ENCODE data around the gene NAT10. TPM values are rescaled to one million over a fixed set of nuclear protein-coding genes. Genes with fewer than 3 reads are reported as not detected.

The NAT10 gene
- total RNA-seq, 1 donor from 2014 or later = 35.3 TPM

DNA sequence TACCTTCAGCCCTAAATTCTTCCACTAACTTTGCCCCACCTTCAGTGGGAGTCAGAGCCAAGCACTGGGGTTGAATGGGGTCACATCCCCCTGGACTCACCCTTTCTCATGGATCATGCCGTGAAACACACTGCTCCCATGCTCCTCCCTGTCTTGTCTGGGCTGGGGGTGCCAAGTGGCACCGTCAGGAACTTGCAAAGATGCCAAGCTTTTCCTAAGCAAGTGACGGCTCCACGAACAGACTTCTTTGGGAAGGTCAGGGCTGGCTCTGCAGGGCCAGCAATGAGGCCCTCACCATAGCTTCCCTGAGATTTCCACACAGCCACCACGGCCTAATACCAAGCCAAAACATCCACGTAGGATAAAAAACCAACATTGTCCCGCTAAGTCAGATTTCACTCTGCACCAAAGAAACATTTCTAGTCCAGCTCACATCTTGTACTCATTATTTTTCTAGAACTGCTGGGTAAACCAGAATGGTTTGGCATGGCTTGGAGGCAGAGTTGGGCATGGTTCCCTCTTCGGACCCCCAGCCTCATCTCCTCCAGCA, 76.5 kb downstream of the NAT10 start:
- Mint-ChIP-seq H3K36me3 (ENCODE audit: unreplicated experiment) (no peaks in the 10 kb centered on the region), H3K9me3 (ENCODE audit: unreplicated experiment) (no peaks in the 10 kb centered on the region), H3K4me1 (ENCODE audit: low read depth, unreplicated experiment) (peaks cover 13% of the 10 kb centered on the region), H3K4me3 (ENCODE audit: unreplicated experiment) (no peak overlapping the region), H3K27ac (ENCODE audit: unreplicated experiment) (no peak overlapping the region), H3K27me3 (ENCODE audit: unreplicated experiment) (no peaks in the 10 kb centered on the region)
- TF ChIP-seq, protein P1, sequence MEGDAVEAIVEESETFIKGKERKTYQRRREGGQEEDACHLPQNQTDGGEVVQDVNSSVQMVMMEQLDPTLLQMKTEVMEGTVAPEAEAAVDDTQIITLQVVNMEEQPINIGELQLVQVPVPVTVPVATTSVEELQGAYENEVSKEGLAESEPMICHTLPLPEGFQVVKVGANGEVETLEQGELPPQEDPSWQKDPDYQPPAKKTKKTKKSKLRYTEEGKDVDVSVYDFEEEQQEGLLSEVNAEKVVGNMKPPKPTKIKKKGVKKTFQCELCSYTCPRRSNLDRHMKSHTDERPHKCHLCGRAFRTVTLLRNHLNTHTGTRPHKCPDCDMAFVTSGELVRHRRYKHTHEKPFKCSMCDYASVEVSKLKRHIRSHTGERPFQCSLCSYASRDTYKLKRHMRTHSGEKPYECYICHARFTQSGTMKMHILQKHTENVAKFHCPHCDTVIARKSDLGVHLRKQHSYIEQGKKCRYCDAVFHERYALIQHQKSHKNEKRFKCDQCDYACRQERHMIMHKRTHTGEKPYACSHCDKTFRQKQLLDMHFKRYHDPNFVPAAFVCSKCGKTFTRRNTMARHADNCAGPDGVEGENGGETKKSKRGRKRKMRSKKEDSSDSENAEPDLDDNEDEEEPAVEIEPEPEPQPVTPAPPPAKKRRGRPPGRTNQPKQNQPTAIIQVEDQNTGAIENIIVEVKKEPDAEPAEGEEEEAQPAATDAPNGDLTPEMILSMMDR (IDR thresholded peaks at IDR 0.05; ENCODE audit: partially characterized antibody, unreplicated experiment) = no peak
- no peak for DNase-seq

DNA sequence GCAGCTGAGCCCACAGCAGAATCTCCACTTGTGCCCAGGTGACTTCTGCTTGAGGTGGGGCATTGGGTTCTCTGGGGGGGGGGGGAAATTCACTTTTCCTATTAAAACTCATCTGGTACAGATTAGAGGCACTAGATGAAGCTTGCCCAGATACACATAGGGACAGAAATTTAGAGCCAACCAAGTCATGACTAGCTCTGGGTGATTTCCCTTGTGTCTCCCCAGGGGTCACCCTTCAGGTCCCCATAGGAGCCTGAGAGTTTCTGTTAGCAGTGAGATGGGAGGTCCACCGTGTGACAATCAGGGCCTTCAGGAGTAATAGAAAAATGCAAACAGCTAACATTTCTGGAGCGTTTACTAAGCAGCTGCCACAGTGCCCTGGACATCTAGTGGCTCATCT, 77.0 kb downstream of the NAT10 start:
- Mint-ChIP-seq H3K4me3 (ENCODE audit: unreplicated experiment) (no peak overlapping the region), H3K36me3 (ENCODE audit: unreplicated experiment) (no peaks in the 10 kb centered on the region), H3K27ac (ENCODE audit: unreplicated experiment) (no peak overlapping the region), H3K4me1 (ENCODE audit: low read depth, unreplicated experiment) (peaks cover 15% of the 10 kb centered on the region), H3K27me3 (ENCODE audit: unreplicated experiment) (no peaks in the 10 kb centered on the region), H3K9me3 (ENCODE audit: unreplicated experiment) (no peaks in the 10 kb centered on the region)
- TF ChIP-seq, protein P1 (IDR thresholded peaks at IDR 0.05; ENCODE audit: partially characterized antibody, unreplicated experiment) = no peak
- DNase-seq = no peak

DNA sequence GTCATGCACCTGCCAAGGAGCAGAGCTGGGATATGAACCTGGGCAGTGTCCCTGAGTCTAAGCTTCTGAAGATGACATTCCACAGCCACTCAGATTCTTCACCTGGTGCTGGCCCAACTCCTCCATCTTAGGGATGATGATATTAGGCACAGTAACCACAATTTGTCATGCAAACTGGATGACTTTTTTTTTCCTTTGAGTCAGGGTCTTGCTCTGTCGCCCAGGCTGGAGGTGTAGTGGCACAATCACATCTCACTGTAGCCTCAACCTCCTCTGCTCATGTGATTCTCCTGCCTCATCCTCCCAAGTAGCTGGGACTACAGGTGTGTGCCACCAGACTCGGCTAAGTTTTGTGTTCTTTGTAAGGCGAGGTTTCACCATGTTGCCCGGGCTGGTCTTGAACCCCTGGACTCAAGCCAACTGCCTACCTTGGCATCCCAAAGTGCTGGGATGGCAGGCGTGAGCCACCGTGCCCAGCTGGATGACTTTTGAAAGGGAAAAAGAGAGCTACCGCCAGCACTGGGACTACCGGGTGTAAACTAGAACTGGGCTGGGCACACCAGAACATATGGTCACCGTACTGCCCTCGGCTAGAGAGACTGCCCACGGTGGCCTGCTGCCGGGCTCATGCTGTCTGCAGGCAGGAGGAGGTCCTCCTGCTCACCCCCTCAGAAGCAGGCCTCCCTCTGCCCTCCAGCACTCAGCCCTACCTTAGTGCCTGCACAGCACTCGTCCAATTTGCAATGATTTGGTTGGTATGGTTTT, 77.7 kb downstream of the NAT10 start:
- TF ChIP-seq, protein P1 (IDR thresholded peaks at IDR 0.05; ENCODE audit: partially characterized antibody, unreplicated experiment) = no peak
- Mint-ChIP-seq H3K4me3 (ENCODE audit: unreplicated experiment) (no peak overlapping the region), H3K27ac (ENCODE audit: unreplicated experiment) (no peak overlapping the region), H3K27me3 (ENCODE audit: unreplicated experiment) (no peaks in the 10 kb centered on the region), H3K36me3 (ENCODE audit: unreplicated experiment) (no peaks in the 10 kb centered on the region), H3K4me1 (ENCODE audit: low read depth, unreplicated experiment) (peaks cover 15% of the 10 kb centered on the region), H3K9me3 (ENCODE audit: unreplicated experiment) (no peaks in the 10 kb centered on the region)
- DNase-seq = no peak

DNA sequence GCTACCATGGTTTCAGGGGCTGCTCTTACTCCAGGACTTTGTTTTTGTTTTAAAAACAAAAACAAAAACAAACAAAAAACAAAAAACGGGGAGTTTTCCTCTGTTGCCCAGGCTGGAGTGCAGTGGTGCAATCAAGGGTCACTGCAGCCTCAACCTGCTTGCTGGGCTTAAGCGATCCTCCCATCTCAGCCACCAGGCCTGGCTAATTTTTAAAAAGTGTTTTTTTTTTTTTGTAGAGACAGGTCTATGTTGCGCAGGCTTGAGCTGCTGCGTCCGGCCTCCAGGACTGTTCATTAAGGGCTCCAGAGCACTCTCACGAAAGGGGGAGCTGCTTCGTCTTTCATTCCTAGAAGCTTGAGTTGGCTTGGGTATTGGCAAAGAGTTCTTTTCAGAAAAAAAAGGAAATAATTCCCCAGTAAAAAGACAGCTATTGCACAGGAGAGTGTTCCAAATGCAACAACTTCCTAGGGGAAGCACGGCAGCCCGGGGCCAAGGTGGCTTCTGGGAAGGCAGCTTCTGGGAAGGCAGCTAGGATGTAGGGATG, 78.5 kb downstream of the NAT10 start:
- Mint-ChIP-seq H3K36me3 (ENCODE audit: unreplicated experiment) (no peaks in the 10 kb centered on the region), H3K4me3 (ENCODE audit: unreplicated experiment) (no peak overlapping the region), H3K4me1 (ENCODE audit: low read depth, unreplicated experiment) (peaks cover 15% of the 10 kb centered on the region), H3K9me3 (ENCODE audit: unreplicated experiment) (no peaks in the 10 kb centered on the region), H3K27me3 (ENCODE audit: unreplicated experiment) (no peaks in the 10 kb centered on the region), H3K27ac (ENCODE audit: unreplicated experiment) (no peak overlapping the region)
- TF ChIP-seq, protein P1 (IDR thresholded peaks at IDR 0.05; ENCODE audit: partially characterized antibody, unreplicated experiment) = no peak
- DNase-seq = no peak

DNA sequence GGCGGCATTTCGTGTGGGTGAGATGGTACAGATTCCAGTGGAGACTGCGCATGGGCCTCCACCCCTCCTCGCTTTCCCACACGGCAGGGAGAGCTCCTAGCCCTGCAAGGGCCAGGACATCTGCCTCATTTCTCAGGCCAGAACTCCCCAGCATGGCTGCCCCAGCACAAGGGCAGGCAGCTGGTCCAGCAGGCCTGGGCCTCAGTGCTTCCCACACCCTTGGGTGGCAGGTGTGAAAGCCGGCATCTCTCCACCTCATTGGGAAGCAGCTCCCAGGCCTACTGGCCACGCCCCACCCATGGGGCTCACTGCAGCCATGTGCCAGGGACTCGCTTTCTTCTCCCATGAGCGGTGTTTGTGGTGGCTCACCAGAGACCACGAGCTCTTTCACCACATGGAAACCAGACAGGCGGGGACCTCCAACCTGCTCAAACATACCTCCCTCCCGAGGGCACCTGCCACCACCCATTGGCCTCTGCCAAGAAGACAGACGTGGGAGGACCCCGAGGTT, 79.1 kb downstream of the NAT10 start:
- Mint-ChIP-seq H3K4me3 (ENCODE audit: unreplicated experiment) (no peak overlapping the region), H3K4me1 (ENCODE audit: low read depth, unreplicated experiment) (peaks cover 15% of the 10 kb centered on the region), H3K27me3 (ENCODE audit: unreplicated experiment) (no peaks in the 10 kb centered on the region), H3K27ac (ENCODE audit: unreplicated experiment) (no peak overlapping the region), H3K36me3 (ENCODE audit: unreplicated experiment) (no peaks in the 10 kb centered on the region), H3K9me3 (ENCODE audit: unreplicated experiment) (no peaks in the 10 kb centered on the region)
- DNase-seq = no peak
- TF ChIP-seq, protein P1 (IDR thresholded peaks at IDR 0.05; ENCODE audit: partially characterized antibody, unreplicated experiment) = no peak
